GF-D8 (cell line): ENCODE data around the gene AMN1.
"Not testable (repeated sequence)": the region's sequence is repeated elsewhere in the genome, so short reads cannot be mapped to it uniquely, and the experiment has no call there.

Experiments used
- DNase-seq: peaks from one replicate; lab custom pipeline; 2025; lab: John Stamatoyannopoulos, UW

The AMN1 gene

DNA sequence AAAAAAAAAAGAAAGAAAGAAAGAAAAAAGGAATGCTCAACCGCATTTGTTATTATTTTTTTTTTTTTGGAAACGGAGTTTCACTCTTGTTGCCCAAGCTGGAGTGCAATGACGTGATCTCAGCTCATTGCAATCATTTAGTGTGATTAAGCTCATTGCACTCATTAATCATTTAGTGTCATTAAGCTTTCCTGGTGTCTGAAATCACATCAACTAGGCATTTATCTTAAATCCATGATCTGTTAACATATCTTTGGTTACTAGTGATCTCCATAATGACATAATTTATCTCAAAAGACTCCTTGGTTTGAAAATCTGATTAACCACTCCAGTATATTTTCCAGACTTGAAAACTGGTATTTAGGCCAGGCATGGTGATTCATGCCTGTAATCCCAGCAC, 43.0 kb downstream of the AMN1 start:
- DNase-seq, result no peak

DNA sequence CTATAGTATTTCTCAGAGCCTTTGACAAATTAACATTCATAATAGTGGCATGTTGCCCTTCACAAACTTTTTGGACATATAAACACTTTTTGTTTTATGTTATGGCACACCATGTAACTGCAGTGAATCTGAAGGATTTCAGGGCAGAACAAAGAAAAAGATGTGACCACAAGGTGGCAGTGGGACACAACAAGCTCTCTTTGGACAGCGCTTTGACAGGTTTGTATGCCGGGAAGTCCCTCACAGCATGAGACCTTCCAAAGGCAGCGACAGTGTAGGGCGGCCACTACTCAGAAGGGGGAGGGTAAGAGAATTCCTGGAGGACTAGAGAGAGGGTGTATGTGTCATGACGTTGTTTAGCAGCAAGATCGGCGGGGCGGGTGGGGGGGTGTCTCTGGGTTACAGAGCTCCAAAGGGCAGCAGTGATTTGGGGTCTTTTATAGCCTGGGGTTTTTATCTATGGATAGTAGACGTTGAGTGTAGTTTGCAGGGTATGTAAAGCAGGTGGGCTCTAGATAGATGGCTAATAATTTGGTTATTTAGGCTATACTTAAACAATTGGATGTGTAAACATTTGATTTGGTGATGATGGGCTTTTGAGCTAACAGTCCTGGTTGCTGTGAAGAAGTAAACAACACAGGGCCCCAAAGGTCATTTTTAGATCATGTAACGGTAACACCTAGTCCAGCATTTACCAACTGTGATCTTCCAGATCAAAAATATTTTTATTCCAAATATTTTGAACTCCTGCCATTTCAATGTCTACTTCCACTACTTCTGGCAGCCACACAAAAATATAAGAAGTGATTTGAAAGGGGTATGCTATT, 46.5 kb downstream of the AMN1 start:
- DNase-seq, result peak; percentile 12

DNA sequence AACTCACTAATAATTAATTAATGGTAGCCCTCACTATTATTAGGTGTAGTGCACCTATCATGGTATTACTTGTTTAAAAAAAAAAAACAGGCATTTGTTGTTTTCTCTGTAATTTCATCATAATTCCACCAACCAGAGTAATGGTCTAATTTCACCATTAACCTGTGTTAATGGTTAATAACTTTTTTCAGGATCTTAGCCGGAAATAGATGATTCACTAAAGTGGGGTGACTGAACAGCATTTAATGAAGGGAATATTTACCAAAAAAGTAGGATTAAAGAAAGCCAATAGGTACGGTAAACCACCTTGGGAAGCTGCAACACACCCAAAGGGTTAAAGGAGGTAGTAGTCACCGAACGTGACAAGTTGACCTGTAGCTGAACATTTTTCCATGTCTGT, 56.3 kb downstream of the AMN1 start:
- DNase-seq, result no peak

DNA sequence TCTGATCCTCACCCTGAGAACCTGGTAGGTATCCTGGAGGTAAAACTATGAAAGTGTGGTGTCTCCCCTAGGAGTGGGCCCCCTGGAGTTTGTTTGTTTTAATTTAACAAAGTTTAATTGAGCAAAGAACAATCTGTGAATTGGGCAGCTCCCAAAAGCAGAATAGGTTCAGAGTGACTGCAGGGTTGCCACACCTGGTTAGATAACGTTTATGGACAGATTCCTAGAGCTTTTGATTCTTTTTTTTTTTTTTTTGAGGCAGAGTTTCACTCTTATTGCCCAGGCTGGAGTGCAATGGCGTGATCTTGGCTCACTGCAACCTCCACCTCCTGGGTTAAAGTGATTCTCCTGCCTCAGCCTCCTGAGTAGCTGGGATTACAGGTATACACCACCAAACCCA, 59.2 kb downstream of the AMN1 start:
- not testable (repeated sequence) for DNase-seq

DNA sequence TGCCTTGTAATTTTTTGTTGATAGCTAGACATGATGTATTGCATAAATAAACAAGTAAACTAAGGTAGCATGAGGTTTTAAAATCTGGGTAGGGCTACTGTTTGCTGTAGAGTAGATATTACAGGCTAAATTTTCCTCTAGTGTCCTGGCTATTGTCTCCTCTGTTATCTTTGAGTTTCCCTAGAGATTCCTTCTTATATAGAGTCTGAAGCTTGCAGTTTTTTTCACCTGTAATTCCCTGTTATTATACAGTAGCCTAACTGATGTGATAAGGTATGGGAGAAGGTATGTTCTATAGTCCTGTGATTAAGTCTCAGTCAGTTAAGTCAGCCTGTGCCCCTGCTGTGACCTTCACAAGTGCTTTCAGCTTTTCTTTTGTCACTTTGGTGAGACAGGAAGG, 59.8 kb downstream of the AMN1 start:
- DNase-seq, result no peak

DNA sequence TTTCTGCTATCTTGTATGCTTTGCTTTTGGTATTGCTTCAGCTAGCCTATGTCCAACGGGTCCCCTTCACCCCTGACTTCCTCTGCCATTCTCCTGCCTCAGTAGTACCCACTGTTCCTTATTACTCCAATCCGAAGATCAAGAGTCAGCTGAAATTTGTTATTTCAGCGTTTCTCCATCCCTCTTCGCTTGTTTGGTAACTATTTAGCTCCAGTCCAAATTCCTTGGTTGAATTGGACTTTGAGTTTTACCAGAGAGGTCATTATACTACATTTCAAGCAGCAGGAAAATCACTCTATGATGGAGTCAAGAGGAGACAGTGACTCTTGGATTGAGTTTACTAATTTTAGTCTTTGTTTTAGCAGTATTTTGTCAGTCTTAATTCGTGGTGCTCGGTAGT, 64.8 kb downstream of the AMN1 start:
- no peak for DNase-seq

DNA sequence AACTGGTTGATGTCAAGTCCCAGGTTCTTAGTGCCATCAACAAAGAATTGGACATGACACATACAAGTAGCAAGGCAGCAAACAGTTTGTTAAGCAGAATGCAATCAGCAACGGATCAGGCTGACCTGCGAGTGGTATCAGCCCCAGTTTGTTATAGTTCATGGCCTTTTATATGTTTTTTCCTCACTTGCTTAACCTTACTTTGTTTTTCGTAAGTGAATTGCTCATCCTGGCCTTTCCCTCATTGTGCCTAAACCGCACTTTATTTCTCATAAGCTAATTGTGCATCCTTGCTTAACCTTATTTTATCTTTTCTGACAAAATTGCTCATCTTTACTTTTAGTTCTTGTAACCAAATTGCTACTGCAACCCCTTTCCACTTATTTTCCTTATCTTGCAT, 65.2 kb downstream of the AMN1 start:
- no peak for DNase-seq

DNA sequence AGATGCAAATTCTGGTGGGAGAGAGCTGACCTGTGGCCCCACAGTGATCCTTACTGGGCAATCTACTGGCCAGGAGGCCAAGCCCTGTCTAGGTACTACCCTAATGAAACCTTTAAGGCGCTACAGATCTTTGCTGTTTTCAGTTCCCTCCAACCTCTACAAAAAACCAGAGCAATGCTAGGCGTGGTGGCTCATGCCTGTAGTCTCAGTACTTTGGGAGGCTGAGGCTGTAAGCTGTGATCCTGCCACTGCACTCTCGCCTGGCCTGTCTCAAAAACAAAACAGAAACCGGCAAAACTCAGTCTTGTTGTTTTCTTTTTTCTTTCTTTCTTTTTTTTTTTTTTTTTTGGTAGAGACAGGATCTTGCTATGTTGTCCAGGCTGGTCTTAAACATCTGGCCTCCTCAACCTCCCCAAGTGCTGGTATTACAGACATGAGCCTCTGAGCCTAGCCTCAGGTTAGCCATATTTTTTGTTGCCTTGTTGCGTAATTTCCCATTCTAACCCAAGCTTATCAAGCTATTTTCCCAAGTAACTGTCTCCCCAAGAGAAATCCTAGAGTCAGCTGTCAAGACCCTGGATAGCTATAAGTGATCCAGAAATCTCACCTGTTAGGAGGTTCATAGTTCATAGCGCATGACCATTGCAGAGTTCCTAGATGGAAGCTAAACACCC, 66.5 kb downstream of the AMN1 start:
- no peak for DNase-seq

DNA sequence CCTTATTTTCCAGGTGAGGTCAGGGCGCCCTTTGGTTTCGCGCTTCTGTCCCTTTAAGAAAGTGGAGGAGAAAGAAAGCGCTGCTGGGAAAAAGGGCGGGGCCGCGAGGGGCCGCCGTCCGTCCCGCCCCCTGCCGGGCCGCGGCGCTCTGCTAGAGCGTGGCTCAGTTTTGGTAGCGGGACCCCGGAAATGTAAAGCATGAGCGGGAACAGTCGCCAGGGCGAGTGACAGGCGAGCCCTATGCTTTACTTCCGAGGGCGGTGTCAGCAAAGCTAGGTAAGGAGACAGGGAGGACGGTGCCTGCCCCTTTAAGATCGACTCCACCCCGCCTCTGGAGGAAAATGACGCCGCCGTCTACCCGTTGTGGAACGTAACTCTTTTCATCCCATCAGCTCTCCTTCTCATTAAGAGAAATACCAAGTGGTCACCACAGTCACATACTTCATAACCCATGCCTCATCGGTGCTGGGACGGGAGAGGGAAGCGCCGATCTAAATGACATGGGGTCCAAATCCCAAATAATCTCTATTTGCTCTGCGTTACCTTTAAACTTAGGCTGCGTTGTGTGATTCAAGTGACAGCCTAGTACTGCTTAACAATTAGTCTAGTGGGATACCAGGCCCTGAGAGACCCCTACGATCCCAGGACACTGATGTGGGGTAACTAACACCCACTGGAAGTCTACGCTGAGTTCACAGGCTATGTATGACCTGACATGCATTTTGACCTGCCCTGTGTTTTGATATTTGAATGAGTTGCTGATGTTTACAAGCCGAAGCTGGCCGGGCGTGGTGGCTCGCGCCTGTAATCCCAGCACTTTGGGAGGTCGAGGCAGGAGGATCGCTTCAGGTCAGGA, 69.5 kb downstream of the AMN1 start, which contains the start of gene ETFBKMT:
Gene ETFBKMT (plus strand): TSS at position 602 of the 856 bp plus-strand sequence. CDS start 2,266 bp downstream, outside the sequence.
- peak; percentile 93 for DNase-seq

DNA sequence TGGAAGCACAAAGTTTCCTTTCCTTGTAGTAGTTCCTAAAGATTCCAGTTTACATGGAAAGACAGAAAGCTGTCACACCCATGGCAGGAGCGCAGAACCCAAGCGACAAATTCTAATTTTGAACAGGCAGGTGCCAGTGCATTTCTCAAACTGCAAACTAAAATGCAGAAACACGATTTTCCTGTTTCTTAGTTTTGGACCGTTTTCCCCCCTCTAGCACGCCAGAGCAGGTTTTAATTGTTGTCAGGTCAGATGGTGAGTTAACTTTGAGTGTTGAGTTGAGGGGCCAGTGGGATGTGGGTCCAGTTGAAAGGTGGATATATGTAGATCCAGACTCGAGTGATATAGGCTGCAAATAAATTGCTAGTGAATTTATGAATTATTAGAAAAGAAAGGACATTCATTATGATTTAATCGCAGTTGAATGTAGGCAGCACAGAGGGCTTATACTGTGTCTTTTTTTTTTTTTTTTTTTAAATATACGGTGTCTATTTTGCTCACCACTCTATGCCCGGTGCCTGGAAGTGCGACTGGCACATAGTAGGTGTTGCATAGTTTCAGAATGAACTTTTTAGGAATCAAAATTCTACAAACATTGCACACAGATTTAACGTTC, 70.2 kb downstream of the AMN1 start:
- no peak for DNase-seq

DNA sequence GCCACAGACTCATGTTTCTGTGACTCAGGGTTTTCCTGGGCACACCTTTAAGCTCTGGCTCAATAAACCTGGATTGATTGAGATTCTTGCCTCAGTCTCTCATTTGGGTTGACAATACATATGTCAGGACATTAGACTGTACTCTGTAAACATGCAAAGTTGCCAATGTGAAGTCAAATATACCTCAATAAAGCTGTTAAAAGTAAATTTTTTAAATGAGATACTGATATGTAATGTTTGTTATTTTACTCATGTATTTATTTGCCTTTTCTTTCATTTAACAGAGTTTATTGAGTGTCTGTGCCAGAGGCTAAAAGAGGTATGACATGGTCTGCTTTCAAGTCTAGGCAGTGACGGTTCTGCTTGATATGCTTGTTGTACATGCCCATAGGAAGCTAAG, 73.0 kb downstream of the AMN1 start:
- no peak for DNase-seq

DNA sequence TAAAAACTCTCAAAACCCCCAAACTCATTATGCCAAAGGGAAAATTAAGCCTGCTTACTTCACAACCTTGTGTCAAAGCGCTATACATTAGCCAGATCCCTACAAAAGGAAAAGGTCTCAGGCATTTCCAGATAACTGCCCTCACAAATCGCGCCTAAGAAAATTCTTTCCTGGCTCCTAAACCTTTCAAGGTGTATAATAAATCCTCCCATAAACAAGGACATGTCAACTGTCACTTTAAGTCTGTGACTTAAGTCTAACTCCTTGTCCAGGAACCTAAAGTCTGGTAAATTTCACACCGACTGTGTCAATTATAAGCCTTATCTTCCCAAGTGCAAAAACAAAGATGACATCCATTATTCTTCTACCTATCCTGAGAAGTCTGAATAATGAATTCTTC, 73.6 kb downstream of the AMN1 start:
- DNase-seq, result no peak

DNA sequence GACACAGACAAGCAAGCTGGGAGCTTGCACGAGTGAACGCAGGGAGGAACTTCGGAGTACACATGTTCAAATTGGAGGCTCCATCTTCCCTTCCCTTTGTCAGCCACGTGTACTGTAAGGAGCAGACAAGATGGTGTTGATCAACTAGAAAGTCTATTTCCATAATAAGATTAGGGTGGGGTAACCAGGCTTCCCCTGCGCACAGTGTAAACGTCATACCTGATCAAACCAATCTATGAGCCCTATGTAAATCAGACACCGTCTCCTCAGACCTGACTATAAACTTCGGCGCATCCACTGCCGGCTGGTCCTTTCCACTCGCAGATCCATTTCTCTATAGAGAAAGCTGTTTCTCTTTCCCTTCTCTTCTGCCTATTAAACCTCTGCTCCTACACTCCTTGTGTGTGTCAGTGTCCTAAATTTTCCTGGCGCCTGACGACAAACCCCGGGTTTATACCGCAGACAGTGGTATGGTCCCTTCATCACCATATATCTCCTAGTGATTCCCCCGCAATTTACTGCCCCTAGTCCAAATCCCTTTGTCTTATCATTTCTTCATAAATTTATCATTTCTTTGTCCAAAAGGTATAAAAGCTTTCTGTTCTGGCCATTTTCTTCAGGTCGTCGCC, 76.8 kb downstream of the AMN1 start:
- no peak for DNase-seq

DNA sequence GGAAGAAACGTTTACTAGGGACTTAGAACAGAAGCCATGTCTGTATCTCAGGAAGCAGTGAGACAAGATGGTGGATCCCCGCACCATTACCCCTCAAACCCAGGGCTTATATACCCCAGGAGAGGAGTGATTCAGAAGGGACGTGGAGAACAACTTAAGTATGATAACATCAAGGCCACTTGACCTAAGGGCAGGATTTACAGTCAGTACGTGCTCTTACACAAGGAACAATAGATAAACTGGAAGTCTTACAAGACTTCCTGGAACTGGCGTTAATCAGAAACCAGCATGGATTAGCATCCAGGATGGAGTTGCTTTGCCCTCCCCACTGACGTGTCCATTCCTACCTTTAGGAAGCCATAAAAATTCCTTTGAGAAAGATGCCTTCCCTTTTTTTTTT, 77.9 kb downstream of the AMN1 start:
- DNase-seq, result no peak

DNA sequence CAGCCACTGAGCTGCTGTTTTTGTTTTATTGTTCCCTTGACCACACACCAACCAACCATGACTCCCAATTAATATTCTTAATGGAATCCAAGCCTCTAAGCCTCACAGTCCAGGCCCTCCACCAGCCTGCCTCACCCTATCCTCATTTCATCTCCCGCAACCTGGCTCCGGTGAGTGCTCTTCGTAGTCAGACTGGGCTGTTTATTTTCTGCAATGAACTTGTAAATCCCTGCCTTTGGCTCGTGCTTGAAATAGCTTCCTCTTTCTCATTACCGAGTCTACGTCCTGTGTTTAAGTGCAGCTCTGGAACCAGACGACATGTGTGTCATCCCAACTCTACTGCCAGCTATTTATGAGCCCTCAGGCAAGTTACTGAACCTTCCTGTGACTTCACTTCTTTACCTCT, 81.7 kb downstream of the AMN1 start:
- DNase-seq, result no peak

DNA sequence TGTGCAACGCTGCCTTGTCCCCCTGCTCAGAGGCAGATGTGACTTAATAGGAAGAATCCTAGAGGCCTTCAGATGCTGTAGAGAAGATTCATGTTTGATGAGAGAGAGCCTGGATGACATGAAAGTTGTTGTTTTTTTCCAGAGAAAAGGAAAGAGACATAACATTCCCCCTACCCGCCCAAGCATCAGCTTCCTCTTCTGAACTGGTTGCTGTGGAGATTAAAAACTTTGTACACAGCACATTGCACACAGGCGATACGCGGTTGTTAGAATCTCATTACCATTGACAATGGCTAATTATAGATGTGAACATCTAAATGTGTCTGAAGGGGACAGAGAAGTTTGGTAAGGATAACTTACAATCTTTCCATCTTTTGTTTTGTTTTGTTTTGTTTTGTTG, 82.9 kb downstream of the AMN1 start:
- no peak for DNase-seq

DNA sequence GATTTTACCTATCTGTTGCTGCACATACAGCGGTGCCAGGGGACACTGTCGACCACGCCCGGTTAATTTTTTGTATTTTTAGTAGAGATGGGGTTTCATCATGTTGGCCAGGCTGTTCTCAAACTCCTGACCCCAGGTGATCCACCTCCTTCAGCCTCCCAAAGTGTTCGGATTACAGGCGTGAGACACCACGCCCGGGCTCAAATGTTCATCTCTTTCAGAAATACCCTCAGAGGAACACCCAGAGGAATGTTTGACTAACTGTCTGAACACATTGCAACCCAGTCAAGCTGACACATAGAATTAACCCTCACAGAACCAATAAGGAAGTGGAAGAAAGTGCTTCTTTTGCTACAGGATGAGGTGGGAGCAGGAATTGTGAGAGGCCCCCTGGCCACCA, 84.3 kb downstream of the AMN1 start:
- no peak for DNase-seq

DNA sequence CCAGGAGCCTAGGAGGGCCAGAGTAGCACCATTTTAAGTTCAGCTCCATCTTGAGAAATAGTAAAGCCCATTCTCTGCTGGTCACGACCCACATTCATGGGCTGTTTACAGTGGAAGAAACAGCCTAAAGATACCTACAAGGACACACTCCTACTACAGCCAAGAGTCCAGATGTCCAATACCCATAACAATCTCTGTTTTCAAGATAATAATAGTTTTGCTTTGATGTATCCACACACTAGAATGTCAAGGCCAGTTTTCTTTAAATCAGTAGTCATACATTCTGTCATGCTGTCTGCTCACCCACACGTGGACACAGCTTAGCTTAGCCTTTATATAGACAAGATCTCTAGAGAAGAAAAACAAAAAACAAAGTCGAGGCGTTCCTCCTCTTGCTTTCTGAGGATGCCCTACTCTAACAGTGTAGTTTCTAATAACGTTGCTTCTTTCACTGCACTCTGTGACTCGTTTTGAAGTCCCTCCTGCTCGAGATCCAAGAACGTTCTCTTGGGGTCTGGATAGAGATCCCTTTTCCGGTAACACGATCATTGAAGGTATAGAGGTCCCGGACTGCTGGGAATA, 87.2 kb downstream of the AMN1 start:
- DNase-seq, result no peak

DNA sequence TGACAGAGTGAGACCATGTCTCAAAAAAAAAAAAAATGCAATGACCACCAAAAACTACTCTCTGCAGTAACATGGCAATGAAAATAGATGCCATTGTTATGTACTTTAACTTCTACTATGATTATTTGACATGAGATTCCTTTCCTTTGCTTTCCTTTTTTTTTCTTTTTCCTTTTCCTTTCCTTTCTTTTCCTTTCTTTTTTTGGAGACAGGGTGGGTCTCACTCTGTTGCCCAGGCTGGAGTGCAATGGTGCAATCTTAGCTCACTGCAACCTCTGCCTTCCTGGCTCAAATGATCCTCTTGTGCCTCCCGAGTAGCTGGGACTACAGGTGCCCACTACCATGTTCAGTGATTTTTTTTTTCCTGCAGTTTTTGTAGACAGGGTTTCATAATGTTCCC, 94.2 kb downstream of the AMN1 start:
- DNase-seq, result no peak

DNA sequence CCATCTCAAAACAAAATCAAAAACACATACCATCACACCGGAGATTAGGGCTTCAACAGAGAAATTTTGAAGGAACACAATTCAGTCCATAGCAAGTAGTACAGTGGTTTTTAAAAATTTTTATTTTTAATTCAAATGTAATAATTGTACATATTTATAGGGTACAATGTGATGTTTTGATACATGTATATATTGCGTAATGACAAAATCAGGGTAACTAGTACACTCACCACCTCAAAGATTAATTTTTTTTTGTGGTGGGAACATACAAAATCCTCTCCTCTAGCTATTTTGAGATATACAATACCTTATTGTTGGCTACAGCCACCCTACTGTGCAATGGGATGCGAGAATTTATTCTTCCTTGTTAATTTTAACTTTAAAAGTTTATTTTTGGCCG, 95.4 kb downstream of the AMN1 start:
- no peak for DNase-seq

DNA sequence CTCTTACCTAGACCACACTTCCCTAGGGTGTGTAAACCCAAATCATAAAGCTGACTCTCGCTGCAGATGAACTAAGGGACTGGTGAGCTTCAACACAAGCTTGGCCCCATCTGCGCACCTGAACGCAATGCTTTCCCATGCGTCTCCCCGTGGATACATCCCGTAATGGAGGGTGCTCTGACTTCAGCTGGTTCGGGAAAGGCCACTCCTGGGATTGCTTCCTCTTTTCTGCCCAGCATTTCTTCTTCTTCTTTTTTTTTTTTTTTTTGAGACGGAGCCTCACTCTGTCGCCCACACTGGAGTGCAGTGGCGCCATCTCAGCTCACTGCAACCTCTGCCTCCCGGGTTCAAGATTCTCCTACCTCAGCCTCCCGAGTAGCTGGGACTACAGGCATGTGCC, 97.0 kb downstream of the AMN1 start:
- no peak for DNase-seq
